ENCODE measurements around the gene SLC9A6. TPM values are rescaled to one million over a fixed set of nuclear protein-coding genes. Genes with fewer than 3 reads are reported as not detected.

The SLC9A6 gene
- polyA plus RNA-seq, 3 donors = 5.8 to 15.7 (median 14.2) TPM

DNA sequence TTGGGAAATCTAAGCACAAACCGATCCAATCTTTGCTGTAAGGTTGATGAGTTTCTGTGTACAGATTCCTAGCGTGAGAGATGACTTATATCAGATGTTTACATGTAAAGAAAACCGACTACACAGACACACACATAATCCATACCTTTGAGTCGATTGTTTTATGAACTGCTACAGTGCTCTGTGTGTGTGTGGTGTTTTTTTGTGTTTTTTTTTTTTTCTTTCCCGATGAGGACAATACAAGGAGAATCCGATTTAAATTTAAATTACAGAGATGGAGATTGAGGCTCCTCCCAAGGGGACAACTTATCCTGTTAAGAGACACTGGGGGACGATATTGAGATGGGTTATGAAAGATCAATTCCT lies 461 bp upstream of the SLC9A6 start:
- intact Hi-C loops (cut with micrococcal nuclease) = no loop called here
- H3K4me1 Mint-ChIP-seq = peaks cover 59% of the 10 kb centered on the region
- H3K27me3 Mint-ChIP-seq (ENCODE audit: low read depth in 3 of 3) = peaks cover 0 to 7% (median 2%) of the 10 kb centered on the region in 3 donors

DNA sequence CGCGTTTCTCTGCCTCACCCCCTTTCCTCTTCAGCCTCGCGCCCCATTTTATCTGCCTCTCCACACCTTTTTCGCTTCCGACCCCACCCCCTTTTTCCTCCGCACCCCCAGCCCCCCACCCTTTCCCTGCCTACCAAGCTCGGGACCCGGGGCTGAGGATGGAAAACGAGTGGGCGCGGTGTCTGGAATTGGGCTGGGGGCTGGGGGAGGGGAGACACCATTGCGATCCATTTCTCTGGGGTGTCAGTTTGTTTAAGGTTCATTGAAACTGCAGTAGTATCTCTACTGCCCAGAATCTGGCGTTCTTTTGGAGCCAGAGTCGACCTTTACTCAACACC lies 707 bp downstream of the SLC9A6 start:
- Histone ChIP-seq H3K27ac (ENCODE audit: low read depth in 1 of 2, low read length in 2 of 2) (peak overlapping the region in 1 of 2 donors; percentile 70), H3K9me3 (replicated peaks in 1 of 2; ENCODE audit: control insufficient read depth in 1 of 2, insufficient read depth in 1 of 2, low read length in 2 of 2) (no peaks in the 10 kb centered on the region), H3K4me3 (replicated peaks in 1 of 3; ENCODE audit: low read depth in 2 of 3, low read length in 3 of 3) (peak overlapping the region; percentile 75 to 90 (median 89)), H4K20me1 (ENCODE audit: insufficient read depth, low read length) (no peaks in the 10 kb centered on the region), H3K27me3 (ENCODE audit: control insufficient read depth in 2 of 2, insufficient read depth in 2 of 2, low read length in 2 of 2) (no peaks in the 10 kb centered on the region), H3K79me2 (ENCODE audit: insufficient read depth, low read length) (peaks cover 37% of the 10 kb centered on the region), H3K4me2 (replicated peaks; ENCODE audit: extremely low read depth, low read length, poor library complexity, severe bottlenecking) (peak overlapping the region; percentile 77), H3K4me1 (ENCODE audit: control insufficient read depth in 1 of 2, insufficient read depth in 2 of 2, low read length in 2 of 2) (peaks cover 44 to 48% of the 10 kb centered on the region in 2 donors), H3K36me3 (replicated peaks in 1 of 2; ENCODE audit: control insufficient read depth in 1 of 2, insufficient read depth in 2 of 2, low read length in 2 of 2) (no peaks in the 10 kb centered on the region), H3K9ac (ENCODE audit: insufficient read depth, low read length, poor library complexity, severe bottlenecking) (peak overlapping the region; percentile 69), H2AFZ (ENCODE audit: insufficient read depth, low read depth, low read length, poor library complexity, severe bottlenecking) (peak overlapping the region; percentile 69)
- peaks cover 0 to 4% (median 1%) of the 10 kb centered on the region in 7 donors for H3K9me3 Mint-ChIP-seq
- TF ChIP-seq, protein P1, sequence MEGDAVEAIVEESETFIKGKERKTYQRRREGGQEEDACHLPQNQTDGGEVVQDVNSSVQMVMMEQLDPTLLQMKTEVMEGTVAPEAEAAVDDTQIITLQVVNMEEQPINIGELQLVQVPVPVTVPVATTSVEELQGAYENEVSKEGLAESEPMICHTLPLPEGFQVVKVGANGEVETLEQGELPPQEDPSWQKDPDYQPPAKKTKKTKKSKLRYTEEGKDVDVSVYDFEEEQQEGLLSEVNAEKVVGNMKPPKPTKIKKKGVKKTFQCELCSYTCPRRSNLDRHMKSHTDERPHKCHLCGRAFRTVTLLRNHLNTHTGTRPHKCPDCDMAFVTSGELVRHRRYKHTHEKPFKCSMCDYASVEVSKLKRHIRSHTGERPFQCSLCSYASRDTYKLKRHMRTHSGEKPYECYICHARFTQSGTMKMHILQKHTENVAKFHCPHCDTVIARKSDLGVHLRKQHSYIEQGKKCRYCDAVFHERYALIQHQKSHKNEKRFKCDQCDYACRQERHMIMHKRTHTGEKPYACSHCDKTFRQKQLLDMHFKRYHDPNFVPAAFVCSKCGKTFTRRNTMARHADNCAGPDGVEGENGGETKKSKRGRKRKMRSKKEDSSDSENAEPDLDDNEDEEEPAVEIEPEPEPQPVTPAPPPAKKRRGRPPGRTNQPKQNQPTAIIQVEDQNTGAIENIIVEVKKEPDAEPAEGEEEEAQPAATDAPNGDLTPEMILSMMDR (IDR thresholded peaks at IDR 0.05) = no peak
- 0% methylated on average over 1 of the region's 15 CpGs for WGBS (ENCODE audit: insufficient coverage)
- peaks cover 55% of the 10 kb centered on the region for H3K4me1 Mint-ChIP-seq
- H3K36me3 Mint-ChIP-seq = peaks cover 0 to 2% of the 10 kb centered on the region in 2 donors
- peak overlapping the region; percentile 92 to 93 for H3K4me3 Mint-ChIP-seq
- no peak for DNase-seq
- intact Hi-C loops (cut with micrococcal nuclease) = no loop called here
- peaks cover 0 to 7% (median 2%) of the 10 kb centered on the region in 3 donors for H3K27me3 Mint-ChIP-seq (ENCODE audit: low read depth in 3 of 3)
- H3K27ac Mint-ChIP-seq = peak overlapping the region in 6 of 7 donors; percentile 14 to 84 (median 81)

More for the DNA sequence above, 461 bp upstream of the SLC9A6 start:
- peak overlapping the region in 1 of 2 donors; percentile 70 for H3K27ac ChIP-seq (ENCODE audit: low read depth in 1 of 2, low read length in 2 of 2)
- TF ChIP-seq, protein P1 (IDR thresholded peaks at IDR 0.05) = no peak
- peak overlapping the region; percentile 69 for H2AFZ ChIP-seq (ENCODE audit: insufficient read depth, low read depth, low read length, poor library complexity, severe bottlenecking)
- peak overlapping the region; percentile 33 to 90 (median 68) for H3K27ac Mint-ChIP-seq
- H3K9me3 Mint-ChIP-seq = peaks cover 0 to 4% (median 1%) of the 10 kb centered on the region in 7 donors
- no peaks in the 10 kb centered on the region for H3K9me3 ChIP-seq (replicated peaks in 1 of 2; ENCODE audit: control insufficient read depth in 1 of 2, insufficient read depth in 1 of 2, low read length in 2 of 2)
- peak overlapping the region; percentile 69 for H3K9ac ChIP-seq (ENCODE audit: insufficient read depth, low read length, poor library complexity, severe bottlenecking)
- no peaks in the 10 kb centered on the region for H3K36me3 ChIP-seq (replicated peaks in 1 of 2; ENCODE audit: control insufficient read depth in 1 of 2, insufficient read depth in 2 of 2, low read length in 2 of 2)
- peak overlapping the region; percentile 77 for H3K4me2 ChIP-seq (replicated peaks; ENCODE audit: extremely low read depth, low read length, poor library complexity, severe bottlenecking)
- DNase-seq = peak in 1 of 3 donors; percentile 4
- no CpG with 5 or more reads among the region's 7 CpGs for WGBS (ENCODE audit: insufficient coverage)
- H3K4me3 Mint-ChIP-seq = peak overlapping the region; percentile 86 to 92
- no peaks in the 10 kb centered on the region for H3K27me3 ChIP-seq (ENCODE audit: control insufficient read depth in 2 of 2, insufficient read depth in 2 of 2, low read length in 2 of 2)
- H3K79me2 ChIP-seq (ENCODE audit: insufficient read depth, low read length) = peaks cover 34% of the 10 kb centered on the region
- peaks cover 49 to 53% of the 10 kb centered on the region in 2 donors for H3K4me1 ChIP-seq (ENCODE audit: control insufficient read depth in 1 of 2, insufficient read depth in 2 of 2, low read length in 2 of 2)
- H3K36me3 Mint-ChIP-seq = no peaks in the 10 kb centered on the region
- peak overlapping the region; percentile 75 to 90 (median 89) for H3K4me3 ChIP-seq (replicated peaks in 1 of 3; ENCODE audit: low read depth in 2 of 3, low read length in 3 of 3)
- no peaks in the 10 kb centered on the region for H4K20me1 ChIP-seq (ENCODE audit: insufficient read depth, low read length)

All from CD14-positive monocyte (primary cell).